Activated naive CD8-positive, alpha-beta T cell treated with anti-CD3 and anti-CD28 coated beads, Interleukin-2, amount 10 ng/mL, durations not matched to agents 7 days and 5 days (primary cell): Measurements from ENCODE around the gene PBLD. TPM values are rescaled to one million over a fixed set of nuclear protein-coding genes. Genes with fewer than 3 reads are reported as not detected.

Experiments used
- total RNA-seq, 2 experiments: library from RNA; stranded (reverse); gene quantifications; one replicate each; pipeline ENCODE4 v1.2.3, GENCODE V29; 2021

The PBLD gene
- total RNA-seq, 2 experiments from 2014 or later, result 1.6 to 1.9 TPM

Other genes starting within 250 kb of the PBLD start
- not detected for gene MYPN, start 223.4 kb downstream of the PBLD start, total RNA-seq
- gene ATOH7, start 100.8 kb downstream of the PBLD start, total RNA-seq, result not detected
- 100 to 1,000 TPM; 132 to 138 TPM for gene HNRNPH3, start 864 bp downstream of the PBLD start, total RNA-seq
- gene RUFY2, start 74.3 kb upstream of the PBLD start, total RNA-seq, result 10 to 100 TPM; 15.5 to 22.6 TPM
- gene DNA2, start 139.0 kb upstream of the PBLD start, total RNA-seq, result 10 to 100 TPM; 35.0 to 36.1 TPM
- 10 to 100 TPM; 17.8 to 18.9 TPM for gene SLC25A16, start 194.6 kb upstream of the PBLD start, total RNA-seq
- 1 to 10 TPM; 3.8 to 4.1 TPM for gene TET1, start 227.4 kb upstream of the PBLD start, total RNA-seq